ENCODE measurements around the gene ZNF844. TPM values are rescaled to one million over a fixed set of nuclear protein-coding genes. Genes with fewer than 3 reads are reported as not detected.

The ZNF844 gene
- total and polyA plus RNA-seq, 2 experiments from 2014 or later, result 1.7 to 4.2 TPM

- no peak for TF ChIP-seq EZH2phosphoT487 (IDR thresholded peaks at IDR 0.05; ENCODE audit: insufficient read depth, low read depth)
- no peak for TF ChIP-seq EZH2 (IDR thresholded peaks at IDR 0.05; ENCODE audit: insufficient read depth, poor library complexity, severe bottlenecking)
- no peak overlapping the region for H3K27ac ChIP-seq
- no peak overlapping the region for H3K4me2 ChIP-seq (ENCODE audit: unreplicated experiment)
- H3K36me3 ChIP-seq (ENCODE audit: low read depth), result peaks cover 27% of the 10 kb centered on the region
- no peaks in the 10 kb centered on the region for H4K20me1 ChIP-seq (ENCODE audit: insufficient read depth)
- peaks cover 14% of the 10 kb centered on the region; the same call in 1 of the 2 replicates for H3K79me2 ChIP-seq (ENCODE audit: insufficient read depth)
- WGBS, 2 experiments (ENCODE audit: low coverage in 1 of 2, low lambda C conversion rate in 2 of 2, missing lambda C conversion rate in 2 of 2), result 50% methylated on average over 2 of the region's 2 CpGs
- DNase-seq, result no peak
- no peaks in the 10 kb centered on the region for H3F3A ChIP-seq (ENCODE audit: insufficient read depth)
- in situ Hi-C loops (cut with MboI), result no loop called here
- no peaks in the 10 kb centered on the region for H3K9me3 ChIP-seq (ENCODE audit: low read depth)
- no peak overlapping the region for H3K9ac ChIP-seq
- H3K9me2 ChIP-seq (ENCODE audit: insufficient read depth), result no peaks in the 10 kb centered on the region
- H3K4me3 ChIP-seq, result no peak overlapping the region
- no peaks in the 10 kb centered on the region for H3K4me1 ChIP-seq (ENCODE audit: insufficient read depth)
- H3K27me3 ChIP-seq (replicated peaks; ENCODE audit: insufficient read depth), result no peaks in the 10 kb centered on the region
- H2AFZ ChIP-seq, result no peak overlapping the region
Measured at GRCh38 chr19:12111176-12111575, 46.6 kb downstream of the ZNF844 start.

GRCh38 chr19:12111943-12112637, 47.6 kb downstream of the ZNF844 start:
- in situ Hi-C loops (cut with MboI), result no loop called here
- 97 to 98% methylated on average over 8 of the region's 8 CpGs for WGBS, 2 experiments (ENCODE audit: low coverage in 1 of 2, low lambda C conversion rate in 2 of 2, missing lambda C conversion rate in 2 of 2)
- TF ChIP-seq EZH2phosphoT487 (IDR thresholded peaks at IDR 0.05; ENCODE audit: insufficient read depth, low read depth) (no peak), EZH2 (IDR thresholded peaks at IDR 0.05; ENCODE audit: insufficient read depth, poor library complexity, severe bottlenecking) (no peak)
- Histone ChIP-seq H3K27ac (no peak overlapping the region), H3K4me3 (no peak overlapping the region), H4K20me1 (ENCODE audit: insufficient read depth) (no peaks in the 10 kb centered on the region), H3K9ac (no peak overlapping the region), H3K9me3 (ENCODE audit: low read depth) (no peaks in the 10 kb centered on the region), H3K79me2 (ENCODE audit: insufficient read depth) (peaks cover 4% of the 10 kb centered on the region; the same call in 1 of the 2 replicates), H3K27me3 (replicated peaks; ENCODE audit: insufficient read depth) (no peaks in the 10 kb centered on the region), H3F3A (ENCODE audit: insufficient read depth) (no peaks in the 10 kb centered on the region), H3K9me2 (ENCODE audit: insufficient read depth) (no peaks in the 10 kb centered on the region), H2AFZ (no peak overlapping the region), H3K36me3 (ENCODE audit: low read depth) (peaks cover 27% of the 10 kb centered on the region), H3K4me1 (ENCODE audit: insufficient read depth) (no peaks in the 10 kb centered on the region), H3K4me2 (ENCODE audit: unreplicated experiment) (no peak overlapping the region)
- no peak for DNase-seq

- TF ChIP-seq EZH2 (IDR thresholded peaks at IDR 0.05; ENCODE audit: insufficient read depth, poor library complexity, severe bottlenecking), result no peak
- no peak for TF ChIP-seq EZH2phosphoT487 (IDR thresholded peaks at IDR 0.05; ENCODE audit: insufficient read depth, low read depth)
- Histone ChIP-seq H3K79me2 (ENCODE audit: insufficient read depth) (no peaks in the 10 kb centered on the region; the same call in 1 of the 2 replicates), H3K4me2 (ENCODE audit: unreplicated experiment) (no peak overlapping the region), H3K9me2 (ENCODE audit: insufficient read depth) (no peaks in the 10 kb centered on the region), H3K36me3 (ENCODE audit: low read depth) (peaks cover 27% of the 10 kb centered on the region), H3K4me3 (no peak overlapping the region), H3K9me3 (ENCODE audit: low read depth) (no peaks in the 10 kb centered on the region), H3K27me3 (replicated peaks; ENCODE audit: insufficient read depth) (no peaks in the 10 kb centered on the region), H3K27ac (no peak overlapping the region), H3K4me1 (ENCODE audit: insufficient read depth) (no peaks in the 10 kb centered on the region), H2AFZ (no peak overlapping the region), H3F3A (ENCODE audit: insufficient read depth) (no peaks in the 10 kb centered on the region), H4K20me1 (ENCODE audit: insufficient read depth) (no peaks in the 10 kb centered on the region), H3K9ac (no peak overlapping the region)
- no peak for DNase-seq
- in situ Hi-C loops (cut with MboI), result no loop called here
- 96% methylated on average over 8 of the region's 8 CpGs for WGBS, 2 experiments (ENCODE audit: low coverage in 1 of 2, low lambda C conversion rate in 2 of 2, missing lambda C conversion rate in 2 of 2)
Measured at GRCh38 chr19:12112701-12113100, 48.2 kb downstream of the ZNF844 start.

- no peak overlapping the region for H2AFZ ChIP-seq
- DNase-seq, result no peak
- in situ Hi-C loops (cut with MboI), result no loop called here
- H3K9ac ChIP-seq, result no peak overlapping the region
- H3K4me2 ChIP-seq (ENCODE audit: unreplicated experiment), result no peak overlapping the region
- H3K27me3 ChIP-seq (replicated peaks; ENCODE audit: insufficient read depth), result no peaks in the 10 kb centered on the region
- no peak overlapping the region for H3K27ac ChIP-seq
- no peaks in the 10 kb centered on the region for H3K9me3 ChIP-seq (ENCODE audit: low read depth)
- peaks cover 27% of the 10 kb centered on the region for H3K36me3 ChIP-seq (ENCODE audit: low read depth)
- WGBS, 2 experiments (ENCODE audit: low coverage in 1 of 2, low lambda C conversion rate in 2 of 2, missing lambda C conversion rate in 2 of 2), result 96 to 97% methylated on average over 5 of the region's 5 CpGs
- H3K4me3 ChIP-seq, result no peak overlapping the region
- H3K79me2 ChIP-seq (ENCODE audit: insufficient read depth), result no peaks in the 10 kb centered on the region; the same call in 1 of the 2 replicates
- TF ChIP-seq EZH2 (IDR thresholded peaks at IDR 0.05; ENCODE audit: insufficient read depth, poor library complexity, severe bottlenecking) (no peak), EZH2phosphoT487 (IDR thresholded peaks at IDR 0.05; ENCODE audit: insufficient read depth, low read depth) (no peak)
- H3K4me1 ChIP-seq (ENCODE audit: insufficient read depth), result no peaks in the 10 kb centered on the region
- no peaks in the 10 kb centered on the region for H4K20me1 ChIP-seq (ENCODE audit: insufficient read depth)
- H3K9me2 ChIP-seq (ENCODE audit: insufficient read depth), result no peaks in the 10 kb centered on the region
- H3F3A ChIP-seq (ENCODE audit: insufficient read depth), result no peaks in the 10 kb centered on the region
Measured at GRCh38 chr19:12113121-12113520, 48.6 kb downstream of the ZNF844 start.

Measured in GM23248 (cell line).